AG10803 (cell line): ENCODE measurements around the gene ST6GALNAC2.

ENCODE experiments used
- DNase-seq: peaks from one replicate; pipeline ENCODE4 v3.0.0; 2010; ENCODE audit warnings: low read depth
- H3K4me3 ChIP-seq: 2 replicates; pipeline ENCODE4 v1.5.1; 2011; ENCODE audit warnings: mild to moderate bottlenecking, low read length, control low read depth
- CTCF ChIP-seq: conservative IDR thresholded peaks from 2 replicates; pipeline ENCODE4 v1.5.1; 2011; ENCODE audit warnings: mild to moderate bottlenecking, low read length, control low read depth, inconsistent platforms

The ST6GALNAC2 gene

GRCh38 chr17:76578376-76578775, 7.3 kb downstream of the ST6GALNAC2 start:
- TF ChIP-seq CTCF: no peak
- no peak for DNase-seq
- no peak overlapping the region for H3K4me3 ChIP-seq

- H3K4me3 ChIP-seq: no peak overlapping the region
- no peak for DNase-seq
- TF ChIP-seq CTCF: no peak
Observed at GRCh38 chr17:76577876-76578275, 7.8 kb downstream of the ST6GALNAC2 start.

GRCh38 chr17:76576189-76576588, 9.5 kb downstream of the ST6GALNAC2 start:
- TF ChIP-seq CTCF: no peak
- DNase-seq: no peak
- no peak overlapping the region for H3K4me3 ChIP-seq

GRCh38 chr17:76575570-76575969, 10.1 kb downstream of the ST6GALNAC2 start:
- no peak for DNase-seq
- H3K4me3 ChIP-seq: no peak overlapping the region
- no peak for TF ChIP-seq CTCF

GRCh38 chr17:76574166-76574565, 11.5 kb downstream of the ST6GALNAC2 start:
- no peak overlapping the region for H3K4me3 ChIP-seq
- no peak for DNase-seq
- TF ChIP-seq CTCF: no peak

- no peak for TF ChIP-seq CTCF
- no peak overlapping the region for H3K4me3 ChIP-seq
- no peak for DNase-seq
Observed at GRCh38 chr17:76573096-76573495, 12.6 kb downstream of the ST6GALNAC2 start.

- no peak overlapping the region for H3K4me3 ChIP-seq
- TF ChIP-seq CTCF: no peak
- no peak for DNase-seq
Observed at GRCh38 chr17:76572201-76572910, 13.3 kb downstream of the ST6GALNAC2 start.
